ENCODE data around the gene SRF. TPM values are rescaled to one million over a fixed set of nuclear protein-coding genes. Genes with fewer than 3 reads are reported as not detected.

Gene SRF
- total and polyA plus RNA-seq, 2 donors (not counting 1 experiment from before 2014, with no cell fraction given) = 21.7 to 22.7 TPM

DNA sequence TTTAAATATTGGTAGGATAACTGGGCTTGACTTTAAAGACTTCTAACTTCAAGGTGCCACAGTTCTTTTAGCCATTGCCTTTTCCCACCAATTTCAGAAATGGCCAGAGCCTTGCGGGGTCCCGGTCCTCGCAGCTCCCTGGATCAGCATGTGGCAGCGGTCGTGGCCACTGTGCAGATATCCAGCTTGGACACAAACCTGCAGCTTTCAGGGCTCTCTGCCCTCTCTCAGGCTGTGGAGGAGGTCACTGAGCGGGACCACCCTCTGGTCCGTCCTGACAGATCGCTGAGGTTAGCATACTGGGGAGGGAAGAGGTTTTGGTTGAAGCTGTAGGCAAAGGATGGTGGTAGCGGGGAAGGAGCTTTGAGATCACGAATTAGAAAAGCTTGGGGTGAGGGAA lies 17.4 kb downstream of the SRF start:
- Histone ChIP-seq H3K27me3 (replicated peaks in 1 of 4; ENCODE audit: control extremely low read depth in 1 of 4, control insufficient read depth in 3 of 4, insufficient read depth in 4 of 4, low read length in 3 of 4) (no peaks in the 10 kb centered on the region), H3K4me1 (ENCODE audit: control insufficient read depth in 2 of 2, insufficient read depth in 2 of 2, low read length in 2 of 2) (peaks cover 1 to 2% of the 10 kb centered on the region in 2 donors), H3K4me3 (ENCODE audit: control extremely low read depth in 1 of 5, extremely low read depth in 1 of 5, insufficient read depth in 1 of 5, low read depth in 2 of 5, low read length in 4 of 5) (no peak overlapping the region), H3K27ac (ENCODE audit: low read length in 2 of 2) (no peak overlapping the region), H2AFZ (ENCODE audit: insufficient read depth, low read depth, low read length, poor library complexity, severe bottlenecking) (no peak overlapping the region), H3K36me3 (replicated peaks in 1 of 2; ENCODE audit: control extremely low read depth in 1 of 2, control insufficient read depth in 1 of 2, extremely low read depth in 1 of 2, insufficient read depth in 2 of 2, low read length in 1 of 2) (peaks cover 6 to 60% of the 10 kb centered on the region in 2 experiments), H3K9ac (ENCODE audit: low read length) (no peak overlapping the region), H4K20me1 (ENCODE audit: control insufficient read depth, insufficient read depth, low read length, poor library complexity, severe bottlenecking) (no peaks in the 10 kb centered on the region), H3K4me2 (replicated peaks; ENCODE audit: low read depth, low read length, poor library complexity, severe bottlenecking) (no peak overlapping the region), H3K79me2 (ENCODE audit: control insufficient read depth, insufficient read depth, low read length) (peaks cover 55% of the 10 kb centered on the region), H3K9me3 (ENCODE audit: control extremely low read depth in 1 of 3, control insufficient read depth in 2 of 3, insufficient read depth in 1 of 3, low read length in 2 of 3) (no peaks in the 10 kb centered on the region)
- no peak for ATAC-seq (ENCODE audit: low read depth)
- Mint-ChIP-seq H3K4me1 (peaks cover 17% of the 10 kb centered on the region), H3K27ac (no peak overlapping the region), H3K4me3 (no peak overlapping the region), H3K9me3 (ENCODE audit: insufficient read depth) (no peaks in the 10 kb centered on the region), H3K27me3 (no peaks in the 10 kb centered on the region)
- DNase-seq = no peak
- TF ChIP-seq, protein P1, sequence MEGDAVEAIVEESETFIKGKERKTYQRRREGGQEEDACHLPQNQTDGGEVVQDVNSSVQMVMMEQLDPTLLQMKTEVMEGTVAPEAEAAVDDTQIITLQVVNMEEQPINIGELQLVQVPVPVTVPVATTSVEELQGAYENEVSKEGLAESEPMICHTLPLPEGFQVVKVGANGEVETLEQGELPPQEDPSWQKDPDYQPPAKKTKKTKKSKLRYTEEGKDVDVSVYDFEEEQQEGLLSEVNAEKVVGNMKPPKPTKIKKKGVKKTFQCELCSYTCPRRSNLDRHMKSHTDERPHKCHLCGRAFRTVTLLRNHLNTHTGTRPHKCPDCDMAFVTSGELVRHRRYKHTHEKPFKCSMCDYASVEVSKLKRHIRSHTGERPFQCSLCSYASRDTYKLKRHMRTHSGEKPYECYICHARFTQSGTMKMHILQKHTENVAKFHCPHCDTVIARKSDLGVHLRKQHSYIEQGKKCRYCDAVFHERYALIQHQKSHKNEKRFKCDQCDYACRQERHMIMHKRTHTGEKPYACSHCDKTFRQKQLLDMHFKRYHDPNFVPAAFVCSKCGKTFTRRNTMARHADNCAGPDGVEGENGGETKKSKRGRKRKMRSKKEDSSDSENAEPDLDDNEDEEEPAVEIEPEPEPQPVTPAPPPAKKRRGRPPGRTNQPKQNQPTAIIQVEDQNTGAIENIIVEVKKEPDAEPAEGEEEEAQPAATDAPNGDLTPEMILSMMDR (IDR thresholded peaks at IDR 0.05) = no peak
- TF ChIP-seq EZH2 (IDR thresholded peaks at IDR 0.05; ENCODE audit: borderline replicate concordance, insufficient read depth, low read depth, low read length, poor library complexity, severe bottlenecking) = no peak
- intact Hi-C loops (cut with micrococcal nuclease) = no loop called here
- ChIA-PET POLR2A (no interaction called here), CTCF (no interaction called here)
- WGBS (ENCODE audit: insufficient coverage) = 97% methylated on average over 9 of the region's 10 CpGs

DNA sequence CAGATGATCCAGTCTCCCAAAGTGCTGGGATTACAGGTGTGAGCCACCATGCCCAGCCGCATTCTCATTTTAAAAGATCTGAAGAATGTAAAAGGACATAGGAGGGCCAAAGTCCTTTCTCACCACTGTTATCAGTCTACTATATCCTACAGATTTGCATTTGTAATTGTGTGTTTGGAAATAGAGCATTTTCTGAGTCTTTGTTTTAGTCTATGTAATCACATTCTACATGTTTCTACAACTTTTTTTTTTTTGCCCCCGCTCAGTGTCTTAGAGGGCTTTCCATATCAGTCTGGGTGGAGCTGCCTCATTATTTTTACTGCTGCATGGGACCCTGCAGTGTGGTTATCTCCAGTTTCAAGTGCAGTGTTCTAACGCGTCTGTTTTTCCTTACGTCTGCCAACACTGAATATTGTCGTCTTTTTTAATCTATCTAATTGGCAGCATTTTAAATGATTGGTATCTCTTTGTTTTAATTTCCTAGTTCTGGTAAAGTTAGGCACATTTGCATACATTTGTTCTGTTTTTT lies 18.8 kb downstream of the SRF start:
- intact Hi-C loops (cut with micrococcal nuclease) = no loop called here
- H3K36me3 ChIP-seq (replicated peaks in 1 of 2; ENCODE audit: control extremely low read depth in 1 of 2, control insufficient read depth in 1 of 2, extremely low read depth in 1 of 2, insufficient read depth in 2 of 2, low read length in 1 of 2) = peaks cover 5 to 64% of the 10 kb centered on the region in 2 experiments

More for the DNA sequence above, 18.8 kb downstream of the SRF start:
- Histone ChIP-seq H3K27me3 (replicated peaks in 1 of 4; ENCODE audit: control extremely low read depth in 1 of 4, control insufficient read depth in 3 of 4, insufficient read depth in 4 of 4, low read length in 3 of 4) (no peaks in the 10 kb centered on the region), H3K79me2 (ENCODE audit: control insufficient read depth, insufficient read depth, low read length) (peaks cover 48% of the 10 kb centered on the region), H3K27ac (ENCODE audit: low read length in 2 of 2) (no peak overlapping the region), H4K20me1 (ENCODE audit: control insufficient read depth, insufficient read depth, low read length, poor library complexity, severe bottlenecking) (no peaks in the 10 kb centered on the region), H3K4me3 (ENCODE audit: control extremely low read depth in 1 of 5, extremely low read depth in 1 of 5, insufficient read depth in 1 of 5, low read depth in 2 of 5, low read length in 4 of 5) (no peak overlapping the region), H3K9me3 (ENCODE audit: control extremely low read depth in 1 of 3, control insufficient read depth in 2 of 3, insufficient read depth in 1 of 3, low read length in 2 of 3) (no peaks in the 10 kb centered on the region), H3K9ac (ENCODE audit: low read length) (no peak overlapping the region), H2AFZ (ENCODE audit: insufficient read depth, low read depth, low read length, poor library complexity, severe bottlenecking) (no peak overlapping the region), H3K4me2 (replicated peaks; ENCODE audit: low read depth, low read length, poor library complexity, severe bottlenecking) (no peak overlapping the region), H3K4me1 (ENCODE audit: control insufficient read depth in 2 of 2, insufficient read depth in 2 of 2, low read length in 2 of 2) (no peaks in the 10 kb centered on the region)
- peaks cover 6% of the 10 kb centered on the region for H3K4me1 Mint-ChIP-seq
- no peak overlapping the region for H3K4me3 Mint-ChIP-seq
- CTCF ChIA-PET = no interaction called here
- DNase-seq = no peak
- no peaks in the 10 kb centered on the region for H3K9me3 Mint-ChIP-seq (ENCODE audit: insufficient read depth)
- POLR2A ChIA-PET = no interaction called here
- H3K27me3 Mint-ChIP-seq = no peaks in the 10 kb centered on the region
- no peak for TF ChIP-seq EZH2 (IDR thresholded peaks at IDR 0.05; ENCODE audit: borderline replicate concordance, insufficient read depth, low read depth, low read length, poor library complexity, severe bottlenecking)
- TF ChIP-seq, protein P1 (IDR thresholded peaks at IDR 0.05) = no peak
- no peak for ATAC-seq (ENCODE audit: low read depth)
- no peak overlapping the region for H3K27ac Mint-ChIP-seq
- no CpG with 5 or more reads among the region's 6 CpGs for WGBS (ENCODE audit: insufficient coverage)

All from B cell (primary cell).